OCI-M2 (cell line): Measurements from ENCODE around the gene CYP3A5.
"Not testable (repeated sequence)": the region's sequence is repeated elsewhere in the genome, so short reads cannot be mapped to it uniquely, and the experiment has no call there.

Experiments used
- DNase-seq: peaks from one replicate; lab custom pipeline; 2025; ENCODE audit not compliant: unreplicated experiment; lab: John Stamatoyannopoulos, UW

CYP3A5 gene

GRCh38 chr7:99679400-99680191 lies at the start of gene CYP3A5:
Gene CYP3A5 (minus strand): TSS chr7:99679996. CDS start chr7:99679896, 100 bp downstream.
- DNase-seq = no peak

- DNase-seq = no peak
Observed at GRCh38 chr7:99728615-99729014, 48.8 kb upstream of the CYP3A5 start.

- not testable (repeated sequence) for DNase-seq
Observed at GRCh38 chr7:99723201-99723600, 43.4 kb upstream of the CYP3A5 start.

- DNase-seq = no peak
Observed at GRCh38 chr7:99720800-99721595, 41.2 kb upstream of the CYP3A5 start.

GRCh38 chr7:99719996-99720769 lies 40.4 kb upstream of the CYP3A5 start:
- no peak for DNase-seq

- no peak for DNase-seq
Observed at GRCh38 chr7:99713995-99714570, 34.3 kb upstream of the CYP3A5 start.

- DNase-seq = no peak
Observed at GRCh38 chr7:99709838-99710578, 30.2 kb upstream of the CYP3A5 start.

- no peak for DNase-seq
Observed at GRCh38 chr7:99709260-99709659, 29.5 kb upstream of the CYP3A5 start.

GRCh38 chr7:99707096-99707495 lies 27.3 kb upstream of the CYP3A5 start:
- DNase-seq = no peak

- no peak for DNase-seq
Observed at GRCh38 chr7:99699946-99700345, 20.1 kb upstream of the CYP3A5 start.

- DNase-seq = not testable (repeated sequence)
Observed at GRCh38 chr7:99698867-99699730, 19.3 kb upstream of the CYP3A5 start.

GRCh38 chr7:99694912-99695304 lies 15.1 kb upstream of the CYP3A5 start:
- DNase-seq = no peak

GRCh38 chr7:99694201-99694911 lies 14.6 kb upstream of the CYP3A5 start:
- DNase-seq = no peak

GRCh38 chr7:99693427-99694200 lies 13.8 kb upstream of the CYP3A5 start:
- peak; percentile 55 for DNase-seq

GRCh38 chr7:99693100-99693426 lies 13.3 kb upstream of the CYP3A5 start:
- DNase-seq = no peak

GRCh38 chr7:99692563-99692962 lies 12.8 kb upstream of the CYP3A5 start:
- not testable (repeated sequence) for DNase-seq

- DNase-seq = not testable (repeated sequence)
Observed at GRCh38 chr7:99691658-99692057, 11.9 kb upstream of the CYP3A5 start.

GRCh38 chr7:99690918-99691317 lies 11.1 kb upstream of the CYP3A5 start:
- not testable (repeated sequence) for DNase-seq
